Motor neuron (in vitro differentiated cells): ENCODE results near the gene DNAJC24. TPM values are rescaled to one million over a fixed set of nuclear protein-coding genes. Genes with fewer than 3 reads are reported as not detected.
A peak's percentile ranks its signal among the peaks of the same experiment; 100 is the strongest.

ENCODE experiments used
- ATAC-seq, 8 experiments: fragments of 200-7000 bp; cut with Tn5 transposase; replicated peaks in 6 of 8; 2 replicates each; pipeline ENCODE4 v1.8.0; 2021; ENCODE audit warnings: mild to moderate bottlenecking in 8 of 8, moderate library complexity in 8 of 8
- H3K27ac ChIP-seq, 2 donors: fragments of 250-450 bp; sonication (Bioruptor Pico); 2 replicates each; pipeline ENCODE4 v1.9.0; 2021; ENCODE audit warnings: antibody characterized with exemption in 2 of 2, mild to moderate bottlenecking in 2 of 2, moderate library complexity in 1 of 2
- H3K4me1 ChIP-seq, 2 donors: fragments of 250-450 bp; sonication (Bioruptor Pico); replicated peaks in 1 of 2; 2 replicates each; pipeline ENCODE4 v1.6.1; 2021; ENCODE audit warnings: antibody characterized with exemption in 2 of 2, mild to moderate bottlenecking in 2 of 2, moderate library complexity in 1 of 2
- H3K4me3 ChIP-seq, 5 donors: fragments of 250-450 bp; sonication (Bioruptor Pico); 2 replicates each; pipeline ENCODE4 v1.9.0; 2021; ENCODE audit warnings: antibody characterized with exemption in 5 of 5, mild to moderate bottlenecking in 5 of 5, moderate library complexity in 4 of 5
- WGBS, 10 experiments: fragments of 450-650 bp; shearing (Covaris generic); methylation state at CpG; one replicate each; pipeline ENCODE4 v1.0.0; 2022; 5-methylcytosine and 5-hydroxymethylcytosine counted together
- in situ Hi-C, 9 experiments: fragments of 400-800 bp; cut with MboI; loops; one replicate each; pipeline ENCODE4 v1.15.0; 2021; ENCODE audit warnings: low sequenced_read_pairs in 9 of 9, low pct_unique_long_range_greater_than_20kb in 2 of 9; ENCODE audit not compliant: unreplicated experiment in 9 of 9
- total RNA-seq, 8 experiments: library from RNA; unstranded; fragments of 300-600 nt; gene quantifications; 2 replicates each; pipeline versions ENCODE4 v1.2.3 to v1.2.4, GENCODE V29; 2022

DNAJC24 gene
- total RNA-seq, 8 experiments from 2014 or later = 15.5 to 39.0 (median 20.6) TPM

DNA sequence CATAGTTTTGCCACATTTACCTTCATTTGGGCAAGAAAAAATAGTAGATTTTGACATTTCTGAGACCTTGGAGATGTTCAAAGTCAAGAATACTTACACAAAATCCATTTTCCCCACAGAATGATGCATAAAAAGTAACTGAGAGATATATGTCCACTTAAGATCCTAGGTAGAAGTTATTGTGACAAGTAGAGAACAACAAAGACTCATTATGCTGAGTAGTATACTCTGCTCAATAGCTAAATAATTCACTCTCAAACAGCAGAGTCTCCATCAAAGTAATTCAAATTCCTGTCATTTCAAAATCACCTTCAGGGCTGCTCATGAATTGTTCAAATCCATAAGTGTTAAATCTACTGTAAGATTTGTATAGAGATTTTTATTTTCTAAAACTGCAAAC is 104.4 kb downstream of the DNAJC24 start:
- no peak overlapping the region for H3K27ac ChIP-seq
- ATAC-seq = no peak
- peaks cover 0 to 10% of the 10 kb centered on the region in 2 donors for H3K4me1 ChIP-seq
- in situ Hi-C loops = no loop called here
- no peak overlapping the region for H3K4me3 ChIP-seq

DNA sequence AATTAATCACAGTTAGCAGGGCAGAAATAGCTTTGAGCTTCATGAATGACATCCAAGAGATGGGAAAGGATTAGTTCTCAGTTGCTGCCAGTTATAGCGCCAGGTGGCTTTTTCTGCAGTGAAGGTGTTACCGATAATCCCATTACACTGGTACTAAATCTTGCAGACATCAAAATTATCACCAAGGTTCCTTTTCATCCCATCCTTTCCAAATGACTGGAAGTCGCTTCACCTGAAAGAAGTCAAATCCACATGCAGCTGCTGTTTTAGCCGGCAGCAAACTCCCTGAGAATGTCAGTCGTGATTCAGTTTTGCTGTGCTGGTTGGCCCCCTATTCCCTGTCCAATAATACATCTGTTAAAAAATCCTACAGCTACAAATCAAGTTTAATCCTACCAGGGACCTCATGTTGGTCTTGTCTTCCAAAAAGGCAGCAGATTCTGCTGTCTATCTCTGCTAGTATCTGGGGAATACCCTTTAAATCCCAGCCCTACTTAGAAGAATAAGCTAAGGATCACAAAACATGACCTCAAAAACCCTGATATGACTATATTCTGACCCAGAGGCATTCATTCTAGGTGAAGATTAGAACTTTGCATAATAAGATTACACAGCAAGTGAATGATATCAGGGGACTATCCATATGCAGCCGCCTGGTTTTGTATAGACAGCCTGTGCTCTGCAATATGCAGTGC is 108.0 kb downstream of the DNAJC24 start:
- Histone ChIP-seq H3K27ac (no peak overlapping the region), H3K4me3 (no peak overlapping the region), H3K4me1 (peaks cover 0 to 18% of the 10 kb centered on the region in 2 donors)
- in situ Hi-C loops = loop anchor here in 3 of 9 experiments (25.0 kb wide), 2 partner anchors 385 to 485 kb away; no protein-coding TSS in a partner anchor
- peak in 7 of 8 experiments; percentile 29 to 85 (median 43) for ATAC-seq
- 33 to 100% (median 89%) methylated on average over 1 to 5 of the region's 6 CpGs; no CpG with 5 or more reads in 1 of the 10 experiments for WGBS, 10 experiments

DNA sequence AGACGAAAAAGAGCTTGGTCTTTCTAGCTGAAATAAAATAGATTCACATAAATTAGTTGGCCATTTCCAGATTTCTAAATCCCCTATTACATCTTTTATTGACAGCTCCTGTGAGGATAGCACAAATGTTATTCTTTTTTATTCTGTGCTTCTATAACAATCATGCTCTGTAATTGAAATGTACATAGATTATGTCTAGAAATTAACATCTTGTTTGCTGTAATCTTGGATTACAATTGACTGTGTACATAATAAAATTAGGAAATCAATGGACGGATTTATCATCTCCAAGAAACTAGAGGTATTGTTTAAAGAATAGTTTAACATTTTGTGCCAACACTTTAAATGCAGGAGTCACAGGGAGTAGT is 108.5 kb downstream of the DNAJC24 start:
- WGBS, 10 experiments = 0 to 83% (median 70%) methylated on average over 1 to 2 of the region's 2 CpGs; no CpG with 5 or more reads in 2 of the 10 experiments
- ATAC-seq = peak in 1 of 8 experiments; percentile 64
- no peak overlapping the region for H3K27ac ChIP-seq
- in situ Hi-C loops = loop anchor here in 3 of 9 experiments (25.0 kb wide), 2 partner anchors 384 to 484 kb away; no protein-coding TSS in a partner anchor
- no peak overlapping the region for H3K4me3 ChIP-seq
- peaks cover 0 to 18% of the 10 kb centered on the region in 2 donors for H3K4me1 ChIP-seq

DNA sequence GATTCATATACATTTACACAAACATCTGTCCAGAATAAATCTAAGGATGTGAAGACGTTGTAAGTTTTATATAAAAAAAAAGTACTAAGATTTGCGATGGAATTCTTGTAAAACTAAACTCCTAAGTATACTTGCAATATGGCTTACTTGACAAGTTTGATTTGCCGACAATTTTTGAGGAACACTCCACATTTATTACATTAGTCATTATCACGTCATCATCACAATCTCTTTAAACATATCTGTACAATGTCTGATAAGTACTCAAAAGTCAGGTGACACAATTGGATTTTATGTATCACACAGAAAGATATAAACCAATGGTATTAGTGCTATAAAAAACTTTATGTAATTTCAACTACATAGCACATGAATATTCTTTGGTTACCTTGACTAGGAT is 109.4 kb downstream of the DNAJC24 start:
- in situ Hi-C loops = loop anchor here in 3 of 9 experiments (25.0 kb wide), 2 partner anchors 383 to 483 kb away; no protein-coding TSS in a partner anchor
- H3K27ac ChIP-seq = no peak overlapping the region
- WGBS, 10 experiments = 35 to 100% (median 92%) methylated on average over 1 to 4 of the region's 4 CpGs
- ATAC-seq = no peak
- H3K4me3 ChIP-seq = no peak overlapping the region
- peaks cover 0 to 18% of the 10 kb centered on the region in 2 donors for H3K4me1 ChIP-seq

DNA sequence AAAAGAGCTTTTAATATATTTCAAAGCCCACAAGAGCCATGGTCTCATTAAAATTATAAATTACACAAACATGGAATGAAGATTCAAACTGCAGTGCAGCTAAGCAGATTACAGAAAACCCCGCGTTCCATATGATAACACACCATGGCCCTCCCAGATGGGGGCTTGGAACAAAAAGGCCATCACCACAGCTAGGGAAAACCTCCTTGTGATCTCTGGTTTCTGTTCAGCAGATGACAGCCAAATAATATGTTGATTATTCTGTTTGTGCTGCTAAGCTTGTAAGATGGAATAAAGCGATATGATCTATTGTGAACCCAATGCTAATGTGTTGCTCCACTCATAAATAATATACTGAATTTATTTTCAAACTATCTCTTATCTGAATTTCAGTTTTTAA is 111.3 kb downstream of the DNAJC24 start:
- in situ Hi-C loops = loop anchor here in 3 of 9 experiments (25.0 kb wide), 2 partner anchors 381 to 481 kb away; no protein-coding TSS in a partner anchor
- Histone ChIP-seq H3K4me3 (no peak overlapping the region), H3K27ac (no peak overlapping the region)

More for the DNA sequence above, 111.3 kb downstream of the DNAJC24 start:
- ATAC-seq = peak in 3 of 8 experiments; percentile 15 to 67 (median 17)
- 0 to 100% (median 80%) methylated on average over 1 to 3 of the region's 3 CpGs; no CpG with 5 or more reads in 1 of the 10 experiments for WGBS, 10 experiments
- H3K4me1 ChIP-seq = peaks cover 0 to 18% of the 10 kb centered on the region in 2 donors

Other genes starting within 250 kb of the DNAJC24 start
- 10 to 100 TPM in 1 of 8 experiments, 1 to 10 TPM in 6, under 1 TPM in 1; 0.25 to 14.6 (median 1.9) TPM for gene DCDC1, start 121 bp upstream of the DNAJC24 start, total RNA-seq
- gene IMMP1L, start 139.8 kb downstream of the DNAJC24 start, total RNA-seq = 100 to 1,000 TPM in 2 of 8 experiments, 10 to 100 TPM in 6; 11.2 to 223 (median 86.6) TPM
- 10 to 100 TPM; 12.1 to 45.9 (median 28.9) TPM for gene ELP4, start 139.9 kb downstream of the DNAJC24 start, total RNA-seq